GM18870 (cell line): ENCODE results near the gene SLC2A9.
"Not testable (repeated sequence)": the region's sequence is repeated elsewhere in the genome, so short reads cannot be mapped to it uniquely, and the experiment has no call there.

Source experiments
- ATAC-seq: cut with Tn5 transposase; IDR thresholded peaks from one replicate; pipeline ENCODE4 v1.9.1; 2021; ENCODE audit warnings: moderate library complexity; ENCODE audit not compliant: unreplicated experiment

The SLC2A9 gene

DNA sequence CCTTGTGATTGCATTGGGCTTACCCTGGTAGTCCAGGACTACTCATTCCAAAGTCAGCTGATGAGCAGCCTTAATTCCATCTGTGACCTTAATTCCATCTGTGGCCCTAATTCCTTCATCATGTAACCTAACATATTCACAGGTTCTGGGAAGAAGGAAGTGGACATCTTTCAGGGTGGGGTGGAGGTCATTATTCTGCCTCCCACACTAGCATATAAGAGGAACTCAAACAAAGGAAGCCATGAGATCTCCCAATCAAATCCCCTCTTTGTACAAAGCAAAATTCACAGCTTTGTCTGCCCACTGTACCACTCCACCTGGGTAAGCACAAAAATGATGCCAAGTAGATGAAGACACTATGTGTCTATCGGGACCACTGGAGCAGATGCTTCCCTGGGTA, 87.3 kb downstream of the SLC2A9 start:
- ATAC-seq = no peak

GRCh38 chr4:9933184-9933583, 88.1 kb downstream of the SLC2A9 start:
- no peak for ATAC-seq

DNA sequence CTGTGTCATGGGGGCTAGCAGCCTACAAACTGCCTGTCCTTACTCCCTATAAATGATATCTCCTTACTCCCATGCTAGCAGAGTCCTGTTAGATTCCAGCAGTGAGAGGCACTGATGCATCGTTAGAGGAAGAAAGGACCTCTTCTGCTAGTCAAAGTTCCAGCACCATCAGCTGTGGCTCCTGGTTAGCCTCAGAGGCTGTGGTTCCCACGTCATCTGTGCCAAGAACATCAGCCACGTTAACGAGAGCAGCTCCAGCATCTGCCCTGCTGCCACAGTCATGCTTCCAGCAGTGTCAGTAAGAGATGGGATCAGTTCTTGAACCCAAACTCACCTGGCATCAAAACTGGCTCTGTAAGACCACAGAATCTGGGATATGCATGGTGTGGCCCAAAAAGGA, 88.5 kb downstream of the SLC2A9 start:
- ATAC-seq = no peak

GRCh38 chr4:9931146-9931545, 90.2 kb downstream of the SLC2A9 start:
- ATAC-seq = no peak

GRCh38 chr4:9929111-9929510, 92.2 kb downstream of the SLC2A9 start:
- ATAC-seq = no peak

DNA sequence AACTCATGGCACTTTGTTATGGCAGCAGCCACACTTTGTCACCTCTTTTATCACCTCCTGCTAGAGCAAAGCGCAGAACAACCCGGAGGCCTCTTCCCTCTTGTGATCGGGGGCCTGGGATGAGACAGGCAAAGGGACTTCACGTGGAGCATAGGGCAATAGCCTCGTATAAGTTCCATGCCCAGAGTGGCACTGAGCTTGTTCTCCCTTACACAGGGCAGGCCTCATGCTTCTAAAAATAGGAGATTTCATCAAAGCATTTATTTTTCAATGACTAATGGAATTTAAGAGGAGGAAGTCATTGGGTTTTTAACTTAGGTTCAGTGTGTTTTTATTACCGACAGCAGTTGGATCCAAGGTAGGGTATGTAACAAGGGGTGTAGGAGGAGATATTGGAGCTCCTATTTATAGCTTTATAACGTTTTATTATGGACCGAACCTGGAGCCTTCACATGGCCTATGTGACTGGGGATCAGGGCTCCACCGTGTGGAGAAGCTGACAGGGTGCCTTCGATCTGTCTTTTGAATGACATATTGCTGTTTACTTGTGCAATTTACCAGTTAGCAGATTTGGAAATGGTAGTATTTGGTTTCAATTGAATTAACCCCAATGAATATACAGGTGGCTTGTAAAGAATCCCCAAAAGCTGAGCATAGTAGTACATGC, 93.8 kb downstream of the SLC2A9 start:
- ATAC-seq = no peak

GRCh38 chr4:9926586-9926985, 94.7 kb downstream of the SLC2A9 start:
- ATAC-seq = no peak

DNA sequence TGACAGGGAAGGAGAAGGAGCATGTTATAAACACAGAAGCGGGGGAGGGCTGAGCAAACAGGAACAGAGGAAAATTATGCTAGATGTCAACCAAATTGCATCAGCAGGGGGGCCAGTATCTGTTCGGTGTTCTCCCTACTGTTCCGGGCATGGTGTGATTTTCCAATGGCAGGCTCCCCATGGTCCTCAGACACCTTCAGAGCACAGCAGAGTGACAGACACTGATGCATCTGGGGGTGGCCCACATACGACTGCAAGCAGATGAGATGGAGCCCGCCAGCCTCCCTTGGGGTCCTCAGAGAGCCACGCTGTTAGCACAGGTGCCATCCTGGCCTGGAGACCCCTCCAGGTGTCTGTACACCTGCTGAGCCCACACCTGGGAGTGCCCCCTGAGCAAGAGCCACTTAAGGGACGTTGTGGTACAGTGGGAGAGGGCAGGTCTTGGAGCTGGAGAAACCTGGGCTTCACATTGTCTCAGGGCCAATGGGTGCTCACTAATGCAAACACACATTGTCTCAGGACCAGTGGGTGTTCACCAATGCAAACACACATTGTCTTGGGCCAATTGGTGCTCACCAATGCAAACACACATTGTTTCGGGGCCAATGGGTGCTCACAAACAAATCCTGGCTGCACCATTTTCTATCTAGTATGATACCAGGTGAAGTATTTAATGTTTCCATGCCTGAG, 95.4 kb downstream of the SLC2A9 start:
- ATAC-seq = no peak

DNA sequence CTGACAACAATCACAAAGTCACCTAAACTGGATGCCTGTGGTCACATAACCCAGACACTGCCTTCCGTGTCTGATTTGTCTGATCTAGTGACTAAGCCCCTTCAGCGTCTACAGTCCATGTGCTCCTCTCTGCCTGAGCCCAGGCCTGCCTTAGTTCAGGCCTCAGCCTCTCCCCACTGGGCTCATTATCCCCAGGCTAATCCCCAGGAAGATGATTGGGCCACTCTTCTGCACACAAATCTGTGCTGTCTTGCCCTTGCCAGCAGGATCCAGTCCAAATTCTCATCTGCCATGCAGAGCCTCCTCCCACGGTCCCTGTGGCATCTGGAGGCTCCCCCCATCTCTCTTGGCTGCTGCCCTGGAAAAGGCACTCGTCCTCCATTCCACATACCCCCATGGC, 96.5 kb downstream of the SLC2A9 start:
- ATAC-seq = no peak

DNA sequence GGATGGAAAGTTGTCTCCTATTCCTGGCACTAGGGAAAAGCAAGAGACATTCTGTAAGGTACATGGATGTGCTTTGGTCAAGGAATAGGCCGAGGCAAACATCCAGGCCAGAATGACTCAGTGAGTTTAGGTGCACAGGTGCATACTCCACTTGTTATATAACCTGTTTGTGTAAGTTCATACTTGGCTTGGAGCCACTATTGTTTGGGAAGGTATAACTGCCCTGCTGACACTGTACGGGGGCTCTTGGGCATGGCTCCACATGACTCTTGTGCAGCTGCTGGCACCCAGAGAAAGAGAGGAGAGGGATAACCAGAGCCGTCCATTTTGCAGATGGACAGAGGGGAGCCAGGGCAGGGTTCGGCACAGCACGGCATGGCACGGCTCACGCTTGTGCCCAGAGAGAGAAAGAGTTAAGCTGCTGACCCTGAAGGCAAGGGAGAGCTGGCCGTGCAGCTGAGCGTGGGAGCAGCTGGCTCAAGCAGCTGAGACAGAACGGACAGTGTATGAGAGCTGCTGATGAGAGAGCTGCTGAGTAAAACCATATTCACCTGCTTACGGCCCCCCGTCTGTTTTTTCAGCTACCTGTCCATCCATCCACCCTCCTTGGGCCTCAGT, 98.0 kb downstream of the SLC2A9 start:
- no peak for ATAC-seq

DNA sequence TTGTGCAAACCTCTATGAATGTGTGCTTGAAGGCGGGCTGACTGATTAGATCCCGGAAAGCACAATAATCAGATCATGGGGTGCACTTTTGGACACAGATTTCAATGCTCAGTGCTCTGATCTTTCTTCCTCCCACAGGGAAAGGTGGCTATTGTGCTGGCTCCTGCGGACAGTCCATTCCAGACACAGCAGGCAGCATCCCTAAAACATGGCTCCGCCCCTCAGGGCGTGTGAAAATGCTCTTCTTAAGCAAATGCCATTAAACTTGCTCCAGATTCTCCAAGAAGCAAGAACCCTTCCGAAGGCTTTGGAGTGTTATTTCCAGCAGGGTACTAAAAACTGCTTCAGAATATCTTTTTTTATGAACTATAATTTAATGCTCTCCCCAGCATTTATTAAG, 100.0 kb downstream of the SLC2A9 start:
- ATAC-seq = no peak

GRCh38 chr4:9920029-9920428, 101.3 kb downstream of the SLC2A9 start:
- no peak for ATAC-seq

GRCh38 chr4:9919047-9919446, 102.2 kb downstream of the SLC2A9 start:
- ATAC-seq = no peak

- ATAC-seq = no peak
These were observed 102.8 kb downstream of the SLC2A9 start for GRCh38 chr4:9918484-9918883.

- ATAC-seq = no peak
These were observed 104.4 kb downstream of the SLC2A9 start for GRCh38 chr4:9916937-9917336.

- no peak for ATAC-seq
These were observed 105.0 kb downstream of the SLC2A9 start for GRCh38 chr4:9916346-9916745.

GRCh38 chr4:9913846-9914245, 107.5 kb downstream of the SLC2A9 start:
- ATAC-seq = no peak

DNA sequence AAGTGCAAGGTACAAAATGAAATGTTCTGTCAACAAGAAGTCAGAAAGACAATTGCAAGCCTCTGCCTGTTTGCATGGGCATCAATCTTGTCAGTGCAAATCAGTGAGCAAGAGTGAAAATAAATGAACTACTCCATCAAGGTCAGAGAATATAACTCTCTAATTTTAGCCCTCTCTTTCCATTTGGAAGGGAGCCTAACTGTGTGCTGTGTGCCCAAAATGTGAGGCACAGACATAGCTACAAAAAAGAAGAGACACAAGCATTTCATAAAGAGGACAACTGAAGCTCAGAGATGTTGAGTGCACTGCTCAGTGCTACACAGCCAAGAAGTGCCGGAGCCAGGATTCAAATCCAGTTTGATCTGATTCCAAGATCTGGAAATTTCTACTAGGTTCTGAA, 114.3 kb downstream of the SLC2A9 start:
- ATAC-seq = no peak

GRCh38 chr4:9904976-9905587, 116.2 kb downstream of the SLC2A9 start:
- no peak for ATAC-seq

DNA sequence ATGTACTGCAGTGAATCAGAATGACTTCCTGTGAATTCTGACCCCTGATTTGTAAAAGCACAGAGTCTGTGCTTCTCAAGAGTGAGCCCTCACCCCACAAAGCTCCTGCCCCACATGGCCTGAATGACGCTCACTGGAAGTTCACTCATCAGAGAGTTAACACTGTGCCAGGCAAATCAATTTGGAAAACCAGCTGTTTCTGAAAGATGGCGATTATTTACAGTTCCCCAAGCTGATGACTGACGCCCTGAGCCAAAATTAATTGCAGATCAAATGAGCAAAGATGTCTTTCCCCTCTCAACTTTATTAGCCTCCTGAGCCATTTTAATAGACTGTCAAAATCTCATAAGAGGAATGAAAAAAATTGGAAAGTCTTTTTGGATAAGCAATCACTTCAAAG, 118.0 kb downstream of the SLC2A9 start:
- ATAC-seq = no peak

DNA sequence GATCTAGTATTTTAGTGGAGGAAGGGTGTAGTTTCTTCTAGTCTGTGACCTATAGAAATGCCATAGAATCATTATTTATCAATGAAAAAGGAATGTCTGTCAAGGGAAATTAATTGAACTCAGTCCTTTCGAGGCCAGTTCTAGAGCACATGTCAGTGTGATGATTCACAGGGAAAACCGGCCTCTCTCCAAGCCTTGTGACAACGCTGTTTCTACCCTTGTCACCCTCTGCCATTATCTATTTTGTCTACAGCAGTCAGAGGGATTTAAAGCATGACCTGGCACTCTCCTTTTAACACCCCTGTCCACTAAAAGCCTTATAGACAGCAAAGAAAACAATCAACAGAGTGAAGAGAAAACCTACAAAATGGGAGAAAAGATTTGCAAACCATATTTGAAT, 120.0 kb downstream of the SLC2A9 start:
- ATAC-seq = no peak

- ATAC-seq = not testable (repeated sequence)
These were observed 120.7 kb downstream of the SLC2A9 start for GRCh38 chr4:9900633-9901032.
